HepG2 (cell line): ENCODE results near the gene FRMD8. TPM values are rescaled to one million over a fixed set of nuclear protein-coding genes. Genes with fewer than 3 reads are reported as not detected.

Source experiments
- ATAC-seq: fragments of 200-7000 bp; cut with Tn5 transposase; 3 replicates; pipeline ENCODE4 v1.9.1; 2020; ENCODE audit warnings: mild to moderate bottlenecking, moderate library complexity
- BruUV-seq: library from RNA; stranded (reverse); fragments of 400-500 nt; replicated peaks from 2 replicates; lab custom pipeline; 2021; lab: Mats Ljungman, UMichigan
- CTCF ChIA-PET: fragments of 300-600 bp; formaldehyde crosslinking; extraction: SDS; loops from one replicate; lab custom pipeline; 2021; ENCODE audit warnings: low total read pairs, inconsistent platforms, low intra/inter-chr PET ratio; lab: Yijun Ruan, JAX
- POLR2A ChIA-PET: fragments of 350-600 bp; sonication (Branson Sonifier 250); formaldehyde crosslinking; loops from one replicate; lab custom pipeline; 2020; ENCODE audit warnings: antibody characterized with exemption, inconsistent platforms; lab: Yijun Ruan, JAX
- DNase-seq: peaks from one replicate; pipeline ENCODE4 v3.0.0-alpha.2; 2015; ENCODE audit warnings: low spot score
- FAIRE-seq: peaks from 3 replicates; lab custom pipeline; 2011; peaks lifted over from hg19 to GRCh38; lab: Jason Lieb, UNC
- H2AFZ ChIP-seq: one replicate; pipeline ENCODE4 v1.6.1; 2011; ENCODE audit warnings: low read length, inconsistent platforms
- H3K27ac ChIP-seq: fragments of 300-600 bp; 3 replicates; pipeline ENCODE4 v1.8.0; 2011; ENCODE audit warnings: mixed run types, mild to moderate bottlenecking, mixed read lengths, low read length, inconsistent platforms; ENCODE audit not compliant: insufficient read depth; ENCODE audit errors: extremely low read length
- H3K27me3 ChIP-seq, 2 experiments: fragments of 200-600 bp in 1 of 2; 2 replicates in 1 of 2; 3 replicates in 1 of 2; pipeline versions ENCODE4 v1.6.0 to v1.8.0; 2011; ENCODE audit warnings: low read length in 2 of 2, mild to moderate bottlenecking in 2 of 2, moderate library complexity in 2 of 2, inconsistent platforms in 1 of 2; ENCODE audit not compliant: insufficient read depth in 2 of 2, control insufficient read depth in 1 of 2
- H3K36me3 ChIP-seq, 2 experiments: fragments of 200-600 bp in 1 of 2; replicated peaks in 1 of 2; 2 replicates in 1 of 2; 3 replicates in 1 of 2; pipeline versions ENCODE4 v1.5.1 to v1.8.0; 2011; ENCODE audit warnings: low read length in 2 of 2, inconsistent platforms in 1 of 2; ENCODE audit not compliant: insufficient read depth in 2 of 2, control insufficient read depth in 1 of 2
- H3K4me1 ChIP-seq: 2 replicates; pipeline ENCODE4 v1.5.1; 2012; ENCODE audit warnings: low read length, inconsistent platforms; ENCODE audit not compliant: insufficient read depth
- H3K4me2 ChIP-seq: 2 replicates; pipeline ENCODE4 v1.6.0; 2011; ENCODE audit warnings: low read depth, low read length, inconsistent platforms
- H3K4me3 ChIP-seq, 3 experiments: fragments of 200-600 bp in 1 of 3; sonication (generic), shearing (Covaris generic) in 1 of 3; replicated peaks in 1 of 3; 2 replicates each; pipeline ENCODE4 v1.5.1; 2011 to 2016; ENCODE audit warnings: low read length in 3 of 3, inconsistent platforms in 2 of 3, low read depth in 2 of 3, mild to moderate bottlenecking in 2 of 3, control low read depth in 1 of 3, mixed read lengths in 1 of 3; ENCODE audit not compliant: insufficient read depth in 1 of 3
- H3K79me2 ChIP-seq: one replicate; pipeline ENCODE4 v1.6.1; 2011; ENCODE audit warnings: low read length, inconsistent platforms; ENCODE audit not compliant: insufficient read depth
- H3K9ac ChIP-seq: 2 replicates; pipeline ENCODE4 v1.6.0; 2011; ENCODE audit warnings: mild to moderate bottlenecking, low read depth, low read length, inconsistent platforms; ENCODE audit not compliant: insufficient read depth
- H3K9me3 ChIP-seq: 2 replicates; pipeline ENCODE4 v1.5.1; 2012; ENCODE audit warnings: mild to moderate bottlenecking, low read length
- H4K20me1 ChIP-seq: 2 replicates; pipeline ENCODE4 v1.6.0; 2011; ENCODE audit warnings: inconsistent platforms, mild to moderate bottlenecking, low read length, moderate library complexity; ENCODE audit not compliant: insufficient read depth
- POLR2AphosphoS5 ChIP-seq: IDR thresholded peaks from 2 replicates; pipeline ENCODE4 v1.6.1; 2012; ENCODE audit warnings: low read depth, low read length
- RBFOX2 ChIP-seq: fragments of 200-400 bp; formaldehyde crosslinking; IDR thresholded peaks from 2 replicates; pipeline ENCODE4 v1.6.1; 2017; ENCODE audit warnings: low read depth, mild to moderate bottlenecking, low read length
- ZFP1 ChIP-seq: IDR thresholded peaks from 2 replicates; pipeline ENCODE4 v1.6.1; 2016
- ZKSCAN1 ChIP-seq: fragments of 150-350 bp; IDR thresholded peaks from 2 replicates; pipeline ENCODE4 v1.6.1; 2014; ENCODE audit warnings: low read length
- ZNF468 ChIP-seq: sonication (generic); formaldehyde crosslinking; IDR thresholded peaks from 2 replicates; pipeline ENCODE4 v1.8.0; 2022; ENCODE audit warnings: mild to moderate bottlenecking, moderate library complexity, missing genetic modification reagents
- WGBS: methylation state at CpG from one replicate; pipeline ENCODE4 v1.1.6; 2017; ENCODE audit warnings: low lambda C conversion rate; 5-methylcytosine and 5-hydroxymethylcytosine counted together
- in situ Hi-C: cut with HindIII; loops from 2 replicates; pipeline ENCODE4 v1.10.0; 2017; ENCODE audit warnings: low pct_unique_long_range_greater_than_20kb; ENCODE audit not compliant: extremely low pct_ligation_motif_present
- intact Hi-C: fragments of 100-400 bp; cut with micrococcal nuclease; formaldehyde crosslinking; loops from one replicate; pipeline ENCODE4 v1.10.0; 2022; ENCODE audit not compliant: unreplicated experiment
- polyA plus RNA-seq, 8 experiments: library from polyadenylated mRNA; depleted of rRNA in 3 of 8; stranded (reverse) in 7 of 8; unstranded in 1 of 8; fragments of >200 nt; fragmentation: Illumina TruSeq in 4 of 8; extraction: Trizol in 4 of 8; gene quantifications; 2 replicates each; pipeline versions ENCODE4 v1.2.1 to v1.2.3, GENCODE V29; 2011 to 2016; ENCODE audit warnings: low read depth in 4 of 8, missing spikeins in 1 of 8, mixed read lengths in 1 of 8; ENCODE audit not compliant: insufficient read depth in 1 of 8
- total RNA-seq, 5 experiments: library from RNA; depleted of rRNA; stranded (reverse); fragments of >200 nt; fragmentation: Illumina TruSeq; extraction: Trizol; gene quantifications; 2 replicates each; pipeline ENCODE4 v1.2.3, GENCODE V29; 2016; ENCODE audit warnings: low read depth in 1 of 5
- TF ChIP-seq, protein P1 (sequence below): sonication (generic); formaldehyde crosslinking; IDR thresholded peaks from 2 replicates; pipeline ENCODE4 v1.5.0; 2020; ENCODE audit warnings: mild to moderate bottlenecking, missing genetic modification reagents, borderline replicate concordance
- TF ChIP-seq, protein P2 (sequence below): sonication (generic); formaldehyde crosslinking; IDR thresholded peaks from 2 replicates; pipeline ENCODE4 v1.4.0; 2020; ENCODE audit warnings: missing genetic modification reagents
- TF ChIP-seq, protein P3 (sequence below): IDR thresholded peaks from 2 replicates; pipeline ENCODE4 v1.6.1; 2016; ENCODE audit warnings: low read depth, control low read depth
- TF ChIP-seq, protein P4 (sequence below): sonication (generic); formaldehyde crosslinking; IDR thresholded peaks from 2 replicates; pipeline ENCODE4 v1.5.0; 2020; ENCODE audit warnings: mild to moderate bottlenecking, missing genetic modification reagents

FRMD8 gene
- total and polyA plus RNA-seq, 2 of the 13 experiments (the other 11 are each of a cell fraction or from before 2014, with no cell fraction given) = 5.8 to 20.6 TPM

DNA sequence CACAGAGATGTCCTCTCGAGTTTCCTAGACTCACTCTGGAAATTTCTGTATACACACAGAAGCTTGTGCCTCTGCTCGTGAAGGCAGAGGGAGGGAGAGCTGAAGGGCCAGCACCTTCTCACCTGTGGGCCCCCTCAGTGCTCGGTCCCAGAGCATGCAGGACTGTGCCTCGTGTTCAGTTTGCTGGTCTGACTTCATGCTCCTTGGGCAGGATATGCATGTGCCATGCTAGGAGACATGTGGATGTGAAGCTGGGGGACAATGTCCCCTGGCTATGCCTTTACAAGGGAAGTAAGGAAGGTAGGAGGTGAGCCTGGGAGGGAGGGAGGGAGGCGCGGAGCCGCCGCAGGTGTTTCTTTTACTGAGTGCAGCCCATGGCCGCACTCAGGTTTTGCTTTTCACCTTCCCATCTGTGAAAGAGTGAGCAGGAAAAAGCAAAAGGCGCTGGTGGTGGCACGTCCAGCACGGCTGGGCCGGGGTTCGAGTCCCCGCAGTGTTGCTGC is 58.7 kb downstream of the FRMD8 start (continued):
- TF ChIP-seq POLR2AphosphoS5 = peak; percentile 40; the same call in 1 of the 2 replicates

DNA sequence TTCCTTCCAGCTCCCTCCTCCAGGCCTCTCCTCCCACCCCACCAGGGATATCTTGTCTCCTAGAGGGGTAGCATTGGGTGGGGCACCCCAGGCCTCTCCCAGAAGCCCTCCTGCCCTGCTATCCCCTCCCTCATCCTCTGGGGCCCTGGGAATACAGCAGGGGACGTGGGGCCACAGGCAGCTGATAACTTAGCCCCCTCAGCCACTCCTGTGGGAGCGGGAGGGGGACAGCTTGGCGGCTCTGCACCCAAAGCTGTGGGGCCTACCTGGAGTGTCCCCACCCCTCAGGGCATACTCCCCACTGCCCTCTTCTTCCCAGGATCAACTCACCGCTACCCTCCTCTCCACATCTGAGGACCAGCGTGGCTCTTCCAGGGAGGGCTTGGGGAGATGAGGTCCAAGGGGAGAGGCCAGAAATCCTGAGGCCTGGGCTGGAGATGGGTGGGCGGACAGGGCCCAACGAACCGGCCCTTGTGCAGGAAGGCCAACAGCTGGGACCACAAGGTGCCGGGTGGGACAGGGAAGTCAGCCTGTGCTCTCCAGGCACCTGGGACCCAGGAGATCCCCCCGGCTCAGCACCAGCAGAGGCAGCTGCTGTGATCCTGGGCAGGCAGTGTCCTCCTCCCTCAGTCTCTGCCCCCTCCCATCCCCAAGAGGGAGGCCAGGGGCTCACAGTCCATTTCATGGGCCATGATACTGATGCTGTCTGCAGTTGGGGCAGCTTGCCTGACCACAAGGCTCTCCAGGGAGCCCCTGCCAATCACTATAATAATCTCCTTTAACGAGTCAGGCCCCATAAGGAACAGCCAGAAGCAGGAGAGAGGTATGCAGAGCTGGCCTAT is 59.4 kb downstream of the FRMD8 start:
- BruUV-seq = no TSS peak
- DNase-seq (no peak), FAIRE-seq (no peak), ATAC-seq (peak; percentile 11)
- intact Hi-C loops = no loop called here
- Histone ChIP-seq H3K27me3 (no peaks in the 10 kb centered on the region), H2AFZ (no peak overlapping the region), H3K9me3 (no peaks in the 10 kb centered on the region), H3K9ac (no peak overlapping the region), H3K4me1 (peaks cover 57% of the 10 kb centered on the region), H3K27ac (peak overlapping the region; percentile 12), H3K4me3 (no peak overlapping the region), H3K79me2 (no peaks in the 10 kb centered on the region), H4K20me1 (peaks cover 58% of the 10 kb centered on the region), H3K4me2 (no peak overlapping the region), H3K36me3 (peaks cover 0 to 10% of the 10 kb centered on the region in 2 experiments; a peak in 2 of 5 replicates)
- in situ Hi-C loops = no loop called here
- CTCF ChIA-PET = no interaction called here
- 86% methylated on average over 8 of the region's 11 CpGs for WGBS
- POLR2A ChIA-PET = interaction anchor here (0.6 to 7.0 kb wide), 11 partner anchors 9 to 86 kb away, joined by 3 to 89 read pairs (median 4); partner anchors contain the start of genes MALAT1 and NEAT1
- no peak for TF ChIP-seq ZNF468
- TF ChIP-seq ZFP1 (CRISPR knock-in tag) = no peak
- TF ChIP-seq ZKSCAN1 = no peak
- TF ChIP-seq, protein P1, sequence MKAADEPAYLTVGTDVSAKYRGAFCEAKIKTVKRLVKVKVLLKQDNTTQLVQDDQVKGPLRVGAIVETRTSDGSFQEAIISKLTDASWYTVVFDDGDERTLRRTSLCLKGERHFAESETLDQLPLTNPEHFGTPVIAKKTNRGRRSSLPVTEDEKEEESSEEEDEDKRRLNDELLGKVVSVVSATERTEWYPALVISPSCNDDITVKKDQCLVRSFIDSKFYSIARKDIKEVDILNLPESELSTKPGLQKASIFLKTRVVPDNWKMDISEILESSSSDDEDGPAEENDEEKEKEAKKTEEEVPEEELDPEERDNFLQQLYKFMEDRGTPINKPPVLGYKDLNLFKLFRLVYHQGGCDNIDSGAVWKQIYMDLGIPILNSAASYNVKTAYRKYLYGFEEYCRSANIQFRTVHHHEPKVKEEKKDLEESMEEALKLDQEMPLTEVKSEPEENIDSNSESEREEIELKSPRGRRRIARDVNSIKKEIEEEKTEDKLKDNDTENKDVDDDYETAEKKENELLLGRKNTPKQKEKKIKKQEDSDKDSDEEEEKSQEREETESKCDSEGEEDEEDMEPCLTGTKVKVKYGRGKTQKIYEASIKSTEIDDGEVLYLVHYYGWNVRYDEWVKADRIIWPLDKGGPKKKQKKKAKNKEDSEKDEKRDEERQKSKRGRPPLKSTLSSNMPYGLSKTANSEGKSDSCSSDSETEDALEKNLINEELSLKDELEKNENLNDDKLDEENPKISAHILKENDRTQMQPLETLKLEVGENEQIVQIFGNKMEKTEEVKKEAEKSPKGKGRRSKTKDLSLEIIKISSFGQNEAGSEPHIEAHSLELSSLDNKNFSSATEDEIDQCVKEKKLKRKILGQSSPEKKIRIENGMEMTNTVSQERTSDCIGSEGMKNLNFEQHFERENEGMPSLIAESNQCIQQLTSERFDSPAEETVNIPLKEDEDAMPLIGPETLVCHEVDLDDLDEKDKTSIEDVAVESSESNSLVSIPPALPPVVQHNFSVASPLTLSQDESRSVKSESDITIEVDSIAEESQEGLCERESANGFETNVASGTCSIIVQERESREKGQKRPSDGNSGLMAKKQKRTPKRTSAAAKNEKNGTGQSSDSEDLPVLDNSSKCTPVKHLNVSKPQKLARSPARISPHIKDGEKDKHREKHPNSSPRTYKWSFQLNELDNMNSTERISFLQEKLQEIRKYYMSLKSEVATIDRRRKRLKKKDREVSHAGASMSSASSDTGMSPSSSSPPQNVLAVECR (CRISPR knock-in tag) = peak; percentile 19; the same call in 1 of the 2 replicates
- TF ChIP-seq RBFOX2 = peak; percentile 84
- TF ChIP-seq, protein P2, sequence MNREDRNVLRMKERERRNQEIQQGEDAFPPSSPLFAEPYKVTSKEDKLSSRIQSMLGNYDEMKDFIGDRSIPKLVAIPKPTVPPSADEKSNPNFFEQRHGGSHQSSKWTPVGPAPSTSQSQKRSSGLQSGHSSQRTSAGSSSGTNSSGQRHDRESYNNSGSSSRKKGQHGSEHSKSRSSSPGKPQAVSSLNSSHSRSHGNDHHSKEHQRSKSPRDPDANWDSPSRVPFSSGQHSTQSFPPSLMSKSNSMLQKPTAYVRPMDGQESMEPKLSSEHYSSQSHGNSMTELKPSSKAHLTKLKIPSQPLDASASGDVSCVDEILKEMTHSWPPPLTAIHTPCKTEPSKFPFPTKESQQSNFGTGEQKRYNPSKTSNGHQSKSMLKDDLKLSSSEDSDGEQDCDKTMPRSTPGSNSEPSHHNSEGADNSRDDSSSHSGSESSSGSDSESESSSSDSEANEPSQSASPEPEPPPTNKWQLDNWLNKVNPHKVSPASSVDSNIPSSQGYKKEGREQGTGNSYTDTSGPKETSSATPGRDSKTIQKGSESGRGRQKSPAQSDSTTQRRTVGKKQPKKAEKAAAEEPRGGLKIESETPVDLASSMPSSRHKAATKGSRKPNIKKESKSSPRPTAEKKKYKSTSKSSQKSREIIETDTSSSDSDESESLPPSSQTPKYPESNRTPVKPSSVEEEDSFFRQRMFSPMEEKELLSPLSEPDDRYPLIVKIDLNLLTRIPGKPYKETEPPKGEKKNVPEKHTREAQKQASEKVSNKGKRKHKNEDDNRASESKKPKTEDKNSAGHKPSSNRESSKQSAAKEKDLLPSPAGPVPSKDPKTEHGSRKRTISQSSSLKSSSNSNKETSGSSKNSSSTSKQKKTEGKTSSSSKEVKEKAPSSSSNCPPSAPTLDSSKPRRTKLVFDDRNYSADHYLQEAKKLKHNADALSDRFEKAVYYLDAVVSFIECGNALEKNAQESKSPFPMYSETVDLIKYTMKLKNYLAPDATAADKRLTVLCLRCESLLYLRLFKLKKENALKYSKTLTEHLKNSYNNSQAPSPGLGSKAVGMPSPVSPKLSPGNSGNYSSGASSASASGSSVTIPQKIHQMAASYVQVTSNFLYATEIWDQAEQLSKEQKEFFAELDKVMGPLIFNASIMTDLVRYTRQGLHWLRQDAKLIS (CRISPR knock-in tag) = peak; percentile 80
- TF ChIP-seq, protein P3, sequence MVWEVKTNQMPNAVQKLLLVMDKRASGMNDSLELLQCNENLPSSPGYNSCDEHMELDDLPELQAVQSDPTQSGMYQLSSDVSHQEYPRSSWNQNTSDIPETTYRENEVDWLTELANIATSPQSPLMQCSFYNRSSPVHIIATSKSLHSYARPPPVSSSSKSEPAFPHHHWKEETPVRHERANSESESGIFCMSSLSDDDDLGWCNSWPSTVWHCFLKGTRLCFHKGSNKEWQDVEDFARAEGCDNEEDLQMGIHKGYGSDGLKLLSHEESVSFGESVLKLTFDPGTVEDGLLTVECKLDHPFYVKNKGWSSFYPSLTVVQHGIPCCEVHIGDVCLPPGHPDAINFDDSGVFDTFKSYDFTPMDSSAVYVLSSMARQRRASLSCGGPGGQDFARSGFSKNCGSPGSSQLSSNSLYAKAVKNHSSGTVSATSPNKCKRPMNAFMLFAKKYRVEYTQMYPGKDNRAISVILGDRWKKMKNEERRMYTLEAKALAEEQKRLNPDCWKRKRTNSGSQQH (CRISPR knock-in tag) = no peak
- TF ChIP-seq, protein P4, sequence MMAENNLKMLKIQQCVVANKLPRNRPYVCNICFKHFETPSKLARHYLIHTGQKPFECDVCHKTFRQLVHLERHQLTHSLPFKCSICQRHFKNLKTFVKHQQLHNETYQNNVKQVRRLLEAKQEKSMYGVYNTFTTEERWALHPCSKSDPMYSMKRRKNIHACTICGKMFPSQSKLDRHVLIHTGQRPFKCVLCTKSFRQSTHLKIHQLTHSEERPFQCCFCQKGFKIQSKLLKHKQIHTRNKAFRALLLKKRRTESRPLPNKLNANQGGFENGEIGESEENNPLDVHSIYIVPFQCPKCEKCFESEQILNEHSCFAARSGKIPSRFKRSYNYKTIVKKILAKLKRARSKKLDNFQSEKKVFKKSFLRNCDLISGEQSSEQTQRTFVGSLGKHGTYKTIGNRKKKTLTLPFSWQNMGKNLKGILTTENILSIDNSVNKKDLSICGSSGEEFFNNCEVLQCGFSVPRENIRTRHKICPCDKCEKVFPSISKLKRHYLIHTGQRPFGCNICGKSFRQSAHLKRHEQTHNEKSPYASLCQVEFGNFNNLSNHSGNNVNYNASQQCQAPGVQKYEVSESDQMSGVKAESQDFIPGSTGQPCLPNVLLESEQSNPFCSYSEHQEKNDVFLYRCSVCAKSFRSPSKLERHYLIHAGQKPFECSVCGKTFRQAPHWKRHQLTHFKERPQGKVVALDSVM = no peak
